ENCODE results near the gene KIAA0825.
"Not testable (repeated sequence)": the region's sequence is repeated elsewhere in the genome, so short reads cannot be mapped to it uniquely, and the experiment has no call there.

Gene KIAA0825

DNA sequence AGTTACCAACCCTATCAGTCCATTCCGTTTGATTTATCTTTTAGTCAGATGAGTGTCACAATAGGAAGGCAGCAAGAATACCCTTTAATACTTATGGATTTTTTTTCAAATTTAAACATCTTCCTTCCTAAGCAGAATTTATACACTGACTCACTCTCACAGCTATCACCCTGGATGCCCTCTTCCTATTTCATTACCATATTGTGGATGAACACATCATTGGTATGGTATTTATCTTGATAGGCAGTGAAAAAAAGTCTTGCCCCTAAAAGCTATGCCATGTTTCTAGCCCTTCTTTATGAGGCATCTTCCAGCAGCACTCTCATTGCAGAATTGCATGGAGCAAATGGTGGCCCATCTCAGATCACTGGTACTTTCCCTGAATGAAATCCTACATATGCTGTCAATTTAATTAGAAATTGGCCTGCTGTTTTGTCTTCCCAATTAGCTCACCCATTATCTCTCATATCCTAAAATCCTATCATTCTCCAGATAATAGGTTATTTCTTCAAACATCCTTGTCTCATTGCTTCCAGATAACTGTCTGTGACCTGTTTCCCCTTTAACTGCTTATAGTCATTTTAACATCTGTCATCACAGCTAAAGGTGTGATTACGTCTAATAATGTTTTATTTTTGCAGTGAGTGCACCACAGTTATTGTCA lies 443.5 kb downstream of the KIAA0825 start:
- Histone ChIP-seq H4K20me1 (ENCODE audit: insufficient read depth, low read length) (no peaks in the 10 kb centered on the region), H3K79me2 (ENCODE audit: low read length) (no peaks in the 10 kb centered on the region), H3K4me3 (ENCODE audit: low read length) (no peak overlapping the region), H3K4me2 (ENCODE audit: low read length) (no peak overlapping the region), H3K4me1 (ENCODE audit: low read length) (no peaks in the 10 kb centered on the region), H3K9ac (ENCODE audit: low read length) (no peak overlapping the region), H3K27ac (ENCODE audit: low read length) (no peak overlapping the region), H2AFZ (ENCODE audit: low read depth, low read length) (no peak overlapping the region), H3K9me3 (ENCODE audit: insufficient read depth, low read length) (no peaks in the 10 kb centered on the region), H3K27me3 (ENCODE audit: low read depth, low read length) (no peaks in the 10 kb centered on the region), H3K36me3 (replicated peaks; ENCODE audit: low read depth, low read length) (no peaks in the 10 kb centered on the region)
- TF ChIP-seq EZH2phosphoT487 (IDR thresholded peaks at IDR 0.05; ENCODE audit: low read depth), result no peak
- TF ChIP-seq CTCF (IDR thresholded peaks at IDR 0.05; ENCODE audit: low read depth, low read length), result no peak

- H3K27me3 ChIP-seq (ENCODE audit: low read depth, low read length), result no peaks in the 10 kb centered on the region
- TF ChIP-seq CTCF (IDR thresholded peaks at IDR 0.05; ENCODE audit: low read depth, low read length) (no peak), EZH2phosphoT487 (IDR thresholded peaks at IDR 0.05; ENCODE audit: low read depth) (no peak)
Measured at GRCh38 chr5:94173100-94173499, 445.3 kb downstream of the KIAA0825 start.

GRCh38 chr5:94171070-94171469 lies 447.3 kb downstream of the KIAA0825 start:
- H3K27ac ChIP-seq (ENCODE audit: low read length); H3K36me3 ChIP-seq (replicated peaks; ENCODE audit: low read depth, low read length); H3K27me3 ChIP-seq (ENCODE audit: low read depth, low read length); H3K79me2 ChIP-seq (ENCODE audit: low read length); H3K4me2 ChIP-seq (ENCODE audit: low read length); H3K9me3 ChIP-seq (ENCODE audit: insufficient read depth, low read length); H3K4me1 ChIP-seq (ENCODE audit: low read length); H3K9ac ChIP-seq (ENCODE audit: low read length); H3K4me3 ChIP-seq (ENCODE audit: low read length); H4K20me1 ChIP-seq (ENCODE audit: insufficient read depth, low read length); H2AFZ ChIP-seq (ENCODE audit: low read depth, low read length): not testable (repeated sequence)

More at GRCh38 chr5:94173100-94173499, 445.3 kb downstream of the KIAA0825 start:
- H3K4me3 ChIP-seq (ENCODE audit: low read length), result no peak overlapping the region
- no peak overlapping the region for H2AFZ ChIP-seq (ENCODE audit: low read depth, low read length)
- H3K4me1 ChIP-seq (ENCODE audit: low read length), result no peaks in the 10 kb centered on the region
- H3K9me3 ChIP-seq (ENCODE audit: insufficient read depth, low read length), result no peaks in the 10 kb centered on the region
- no peak overlapping the region for H3K4me2 ChIP-seq (ENCODE audit: low read length)
- H3K36me3 ChIP-seq (replicated peaks; ENCODE audit: low read depth, low read length), result no peaks in the 10 kb centered on the region
- no peaks in the 10 kb centered on the region for H3K79me2 ChIP-seq (ENCODE audit: low read length)
- no peak overlapping the region for H3K27ac ChIP-seq (ENCODE audit: low read length)
- no peaks in the 10 kb centered on the region for H4K20me1 ChIP-seq (ENCODE audit: insufficient read depth, low read length)
- H3K9ac ChIP-seq (ENCODE audit: low read length), result no peak overlapping the region

- H3K4me2 ChIP-seq (ENCODE audit: low read length), result not testable (repeated sequence)
Measured at GRCh38 chr5:94170158-94170557, 448.2 kb downstream of the KIAA0825 start.

DNA sequence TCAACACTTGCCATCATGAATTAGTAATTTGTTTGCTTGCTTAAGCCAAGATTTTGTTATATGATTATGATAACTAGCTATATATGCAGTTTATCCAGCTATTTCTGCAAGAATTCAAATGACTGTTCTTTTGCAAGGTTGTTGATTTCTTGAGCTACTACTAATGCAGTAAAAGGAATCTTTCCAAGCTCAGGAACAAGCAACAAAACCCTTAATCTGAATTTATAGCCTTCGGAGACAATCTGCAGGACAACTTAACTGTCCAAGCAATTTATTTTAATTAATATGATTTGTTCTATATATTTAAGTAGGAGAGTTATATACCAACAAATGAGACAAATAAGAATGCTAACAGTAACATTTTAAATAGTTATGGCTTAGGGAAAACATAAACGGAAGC lies 450.3 kb downstream of the KIAA0825 start:
- H3K27me3 ChIP-seq (ENCODE audit: low read depth, low read length), result no peaks in the 10 kb centered on the region
- H3K4me2 ChIP-seq (ENCODE audit: low read length), result no peak overlapping the region
- no peaks in the 10 kb centered on the region for H4K20me1 ChIP-seq (ENCODE audit: insufficient read depth, low read length)
- H3K79me2 ChIP-seq (ENCODE audit: low read length), result no peaks in the 10 kb centered on the region
- H3K4me1 ChIP-seq (ENCODE audit: low read length), result no peaks in the 10 kb centered on the region
- no peak overlapping the region for H3K27ac ChIP-seq (ENCODE audit: low read length)
- no peak overlapping the region for H3K4me3 ChIP-seq (ENCODE audit: low read length)
- no peaks in the 10 kb centered on the region for H3K36me3 ChIP-seq (replicated peaks; ENCODE audit: low read depth, low read length)
- TF ChIP-seq EZH2phosphoT487 (IDR thresholded peaks at IDR 0.05; ENCODE audit: low read depth) (no peak), CTCF (IDR thresholded peaks at IDR 0.05; ENCODE audit: low read depth, low read length) (no peak)
- H2AFZ ChIP-seq (ENCODE audit: low read depth, low read length), result no peak overlapping the region
- no peaks in the 10 kb centered on the region for H3K9me3 ChIP-seq (ENCODE audit: insufficient read depth, low read length)
- H3K9ac ChIP-seq (ENCODE audit: low read length), result no peak overlapping the region

More at GRCh38 chr5:94170158-94170557, 448.2 kb downstream of the KIAA0825 start:
- not testable (repeated sequence) for H3K9ac ChIP-seq (ENCODE audit: low read length); H3K4me3 ChIP-seq (ENCODE audit: low read length); H3K36me3 ChIP-seq (replicated peaks; ENCODE audit: low read depth, low read length); H3K27me3 ChIP-seq (ENCODE audit: low read depth, low read length); H4K20me1 ChIP-seq (ENCODE audit: insufficient read depth, low read length); H3K4me1 ChIP-seq (ENCODE audit: low read length); H3K27ac ChIP-seq (ENCODE audit: low read length); H2AFZ ChIP-seq (ENCODE audit: low read depth, low read length); H3K9me3 ChIP-seq (ENCODE audit: insufficient read depth, low read length); H3K79me2 ChIP-seq (ENCODE audit: low read length)
